ENCODE results near the gene E2F1. TPM values are rescaled to one million over a fixed set of nuclear protein-coding genes. Genes with fewer than 3 reads are reported as not detected.

E2F1 gene
- total and polyA plus RNA-seq, 2 experiments from 2014 or later = 21.2 to 61.4 TPM

GRCh38 chr20:33657704-33658095 is 28.5 kb downstream of the E2F1 start:
- Histone ChIP-seq H3K27me3 (no peaks in the 10 kb centered on the region), H3K4me1 (ENCODE audit: low read depth) (peaks cover 2% of the 10 kb centered on the region), H3K9me3 (ENCODE audit: low read depth) (no peaks in the 10 kb centered on the region), H3K27ac (no peak overlapping the region), H3K4me3 (no peak overlapping the region), H3K36me3 (peaks cover 18% of the 10 kb centered on the region)
- no peak for TF ChIP-seq CTCF (IDR thresholded peaks at IDR 0.05; ENCODE audit: low read depth, low read length)
- no peak for DNase-seq (ENCODE audit: low read depth in 1 of 2, low spot score in 1 of 2)

- no peaks in the 10 kb centered on the region for H3K27me3 ChIP-seq
- H3K4me1 ChIP-seq (ENCODE audit: low read depth) = no peaks in the 10 kb centered on the region
- peaks cover 18% of the 10 kb centered on the region for H3K36me3 ChIP-seq
- no peak for TF ChIP-seq CTCF (IDR thresholded peaks at IDR 0.05; ENCODE audit: low read depth, low read length)
- DNase-seq (ENCODE audit: low read depth in 1 of 2, low spot score in 1 of 2) = no peak
- H3K27ac ChIP-seq = no peak overlapping the region
- H3K9me3 ChIP-seq (ENCODE audit: low read depth) = no peaks in the 10 kb centered on the region
- H3K4me3 ChIP-seq = no peak overlapping the region
Measured at GRCh38 chr20:33656783-33657703, 29.1 kb downstream of the E2F1 start.

GRCh38 chr20:33656010-33656782 is 30.0 kb downstream of the E2F1 start:
- peaks cover 18% of the 10 kb centered on the region for H3K36me3 ChIP-seq
- TF ChIP-seq CTCF (IDR thresholded peaks at IDR 0.05; ENCODE audit: low read depth, low read length) = no peak
- no peak overlapping the region for H3K27ac ChIP-seq
- H3K4me3 ChIP-seq = no peak overlapping the region
- no peaks in the 10 kb centered on the region for H3K4me1 ChIP-seq (ENCODE audit: low read depth)
- H3K27me3 ChIP-seq = no peaks in the 10 kb centered on the region
- H3K9me3 ChIP-seq (ENCODE audit: low read depth) = no peaks in the 10 kb centered on the region
- no peak for DNase-seq (ENCODE audit: low read depth in 1 of 2, low spot score in 1 of 2)

DNA sequence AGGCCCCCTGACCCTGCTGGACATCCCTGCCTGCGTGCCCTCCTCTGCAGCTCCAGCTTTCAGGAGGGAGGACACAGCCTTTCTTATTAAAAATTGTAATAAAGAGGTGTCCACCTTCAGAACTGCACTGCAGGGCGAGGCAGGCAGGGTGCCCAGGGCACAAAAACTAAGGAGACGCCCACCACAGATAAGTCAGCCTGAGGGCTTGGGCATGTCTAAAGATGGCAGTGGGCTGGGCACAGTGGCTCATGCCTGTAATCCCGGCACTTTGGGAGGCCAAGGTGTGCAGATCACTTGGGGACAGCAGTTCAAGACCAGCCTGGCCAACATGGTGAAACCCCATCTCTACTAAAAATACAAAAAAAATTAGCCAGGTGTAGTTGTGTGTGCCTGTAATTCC is 31.0 kb downstream of the E2F1 start:
- no peak for DNase-seq (ENCODE audit: low read depth in 1 of 2, low spot score in 1 of 2)
- no peaks in the 10 kb centered on the region for H3K9me3 ChIP-seq (ENCODE audit: low read depth)
- no peak overlapping the region for H3K4me3 ChIP-seq
- H3K4me1 ChIP-seq (ENCODE audit: low read depth) = no peaks in the 10 kb centered on the region
- H3K27me3 ChIP-seq = no peaks in the 10 kb centered on the region
- peak overlapping the region; percentile 57 for H3K27ac ChIP-seq
- H3K36me3 ChIP-seq = peaks cover 18% of the 10 kb centered on the region
- no peak for TF ChIP-seq CTCF (IDR thresholded peaks at IDR 0.05; ENCODE audit: low read depth, low read length)

- Histone ChIP-seq H3K9me3 (ENCODE audit: low read depth) (no peaks in the 10 kb centered on the region), H3K36me3 (peaks cover 18% of the 10 kb centered on the region), H3K27ac (peak overlapping the region; percentile 57), H3K4me3 (no peak overlapping the region), H3K4me1 (ENCODE audit: low read depth) (peaks cover 3% of the 10 kb centered on the region), H3K27me3 (no peaks in the 10 kb centered on the region)
- DNase-seq (ENCODE audit: low read depth in 1 of 2, low spot score in 1 of 2) = no peak
- TF ChIP-seq CTCF (IDR thresholded peaks at IDR 0.05; ENCODE audit: low read depth, low read length) = no peak
Measured at GRCh38 chr20:33654680-33655161, 31.5 kb downstream of the E2F1 start.
